Measurements from ENCODE around the gene GPS2.

DNA sequence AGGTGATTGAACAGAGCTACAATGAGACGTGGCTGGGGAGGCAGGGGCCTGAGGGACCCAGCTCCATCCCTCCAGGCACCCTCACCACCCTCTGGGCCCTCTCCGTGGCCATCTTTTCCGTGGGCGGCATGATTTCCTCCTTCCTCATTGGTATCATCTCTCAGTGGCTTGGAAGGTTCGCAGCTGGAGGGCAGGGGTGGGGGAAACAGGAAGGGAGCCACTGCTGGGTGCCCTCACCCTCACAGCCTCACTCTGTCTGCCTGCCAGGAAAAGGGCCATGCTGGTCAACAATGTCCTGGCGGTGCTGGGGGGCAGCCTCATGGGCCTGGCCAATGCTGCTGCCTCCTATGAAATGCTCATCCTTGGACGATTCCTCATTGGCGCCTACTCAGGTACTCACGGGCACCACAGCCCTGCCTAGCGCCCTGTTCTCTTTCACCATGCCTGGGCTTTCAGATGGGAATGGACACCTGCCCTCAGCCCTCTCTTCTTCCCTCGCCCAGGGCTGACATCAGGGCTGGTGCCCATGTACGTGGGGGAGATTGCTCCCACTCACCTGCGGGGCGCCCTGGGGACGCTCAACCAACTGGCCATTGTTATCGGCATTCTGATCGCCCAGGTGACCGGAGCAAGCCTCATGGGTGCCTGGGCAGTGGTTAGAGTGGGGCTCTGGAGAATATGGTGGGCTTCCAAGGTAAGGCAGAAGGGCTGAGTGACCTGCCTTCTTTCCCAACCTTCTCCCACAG, 31.5 kb downstream of the GPS2 start:
- TF ChIP-seq, protein P1, sequence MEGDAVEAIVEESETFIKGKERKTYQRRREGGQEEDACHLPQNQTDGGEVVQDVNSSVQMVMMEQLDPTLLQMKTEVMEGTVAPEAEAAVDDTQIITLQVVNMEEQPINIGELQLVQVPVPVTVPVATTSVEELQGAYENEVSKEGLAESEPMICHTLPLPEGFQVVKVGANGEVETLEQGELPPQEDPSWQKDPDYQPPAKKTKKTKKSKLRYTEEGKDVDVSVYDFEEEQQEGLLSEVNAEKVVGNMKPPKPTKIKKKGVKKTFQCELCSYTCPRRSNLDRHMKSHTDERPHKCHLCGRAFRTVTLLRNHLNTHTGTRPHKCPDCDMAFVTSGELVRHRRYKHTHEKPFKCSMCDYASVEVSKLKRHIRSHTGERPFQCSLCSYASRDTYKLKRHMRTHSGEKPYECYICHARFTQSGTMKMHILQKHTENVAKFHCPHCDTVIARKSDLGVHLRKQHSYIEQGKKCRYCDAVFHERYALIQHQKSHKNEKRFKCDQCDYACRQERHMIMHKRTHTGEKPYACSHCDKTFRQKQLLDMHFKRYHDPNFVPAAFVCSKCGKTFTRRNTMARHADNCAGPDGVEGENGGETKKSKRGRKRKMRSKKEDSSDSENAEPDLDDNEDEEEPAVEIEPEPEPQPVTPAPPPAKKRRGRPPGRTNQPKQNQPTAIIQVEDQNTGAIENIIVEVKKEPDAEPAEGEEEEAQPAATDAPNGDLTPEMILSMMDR (IDR thresholded peaks at IDR 0.05; ENCODE audit: extremely low read depth in 1 of 2, insufficient read depth in 1 of 2, low read depth in 1 of 2, low read length in 2 of 2): no peak
- no peak for TF ChIP-seq POLR2A (IDR thresholded peaks at IDR 0.05; ENCODE audit: low read depth, low read length)
- TF ChIP-seq, protein P2, sequence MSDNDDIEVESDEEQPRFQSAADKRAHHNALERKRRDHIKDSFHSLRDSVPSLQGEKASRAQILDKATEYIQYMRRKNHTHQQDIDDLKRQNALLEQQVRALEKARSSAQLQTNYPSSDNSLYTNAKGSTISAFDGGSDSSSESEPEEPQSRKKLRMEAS (IDR thresholded peaks at IDR 0.05; ENCODE audit: insufficient read depth, insufficient read length): no peak

Data from endothelial cell of umbilical vein (primary cell).